Activated CD4-positive, alpha-beta memory T cell treated with anti-CD3 and anti-CD28 coated beads, Interleukin-2, amount 10 ng/mL, durations not matched to agents 7 days and 5 days (primary cell): ENCODE measurements around the gene JAZF1. TPM values are rescaled to one million over a fixed set of nuclear protein-coding genes. Genes with fewer than 3 reads are reported as not detected.

Source experiments
- CTCF ChIA-PET: fragments of 350-600 bp; sonication (Branson Sonifier 250); formaldehyde crosslinking; loops from one replicate; lab custom pipeline; 2021; ENCODE audit warnings: antibody characterized with exemption, inconsistent platforms; lab: Charles Lee
- POLR2A ChIA-PET: fragments of 350-600 bp; sonication (Branson Sonifier 250); formaldehyde crosslinking; loops from one replicate; lab custom pipeline; 2021; ENCODE audit warnings: antibody characterized with exemption; lab: Charles Lee
- DNase-seq: peaks from one replicate; pipeline ENCODE4 v3.0.0-alpha.2; 2020
- H3K27ac Mint-ChIP-seq: one replicate; pipeline ENCODE4 v1.8.0; 2021; ENCODE audit warnings: mild to moderate bottlenecking, mixed read lengths
- H3K27me3 Mint-ChIP-seq: one replicate; pipeline ENCODE4 v1.8.0; 2021; ENCODE audit warnings: mixed read lengths
- H3K36me3 Mint-ChIP-seq: one replicate; pipeline ENCODE4 v1.8.0; 2021; ENCODE audit warnings: low read depth, mixed read lengths
- H3K4me1 Mint-ChIP-seq: one replicate; pipeline ENCODE4 v1.8.0; 2021; ENCODE audit warnings: mixed read lengths
- H3K4me3 Mint-ChIP-seq: one replicate; pipeline ENCODE4 v1.8.0; 2021; ENCODE audit warnings: mild to moderate bottlenecking, mixed read lengths
- H3K9me3 Mint-ChIP-seq: one replicate; pipeline ENCODE4 v1.8.0; 2021; ENCODE audit warnings: mixed read lengths
- total RNA-seq, 2 experiments: library from RNA; stranded (reverse); gene quantifications; one replicate each; pipeline ENCODE4 v1.2.3, GENCODE V29; 2021

The JAZF1 gene
- total RNA-seq, 2 experiments from 2014 or later, result 7.2 to 7.3 TPM

- Mint-ChIP-seq H3K27me3 (no peaks in the 10 kb centered on the region), H3K36me3 (no peaks in the 10 kb centered on the region), H3K4me1 (peaks cover 4% of the 10 kb centered on the region), H3K4me3 (no peak overlapping the region), H3K9me3 (no peaks in the 10 kb centered on the region), H3K27ac (no peak overlapping the region)
- ChIA-PET CTCF (no interaction called here), POLR2A (interaction anchor here (0.8 kb wide), 1 partner anchor 8 kb away, joined by 3 read pairs; no protein-coding TSS in a partner anchor)
- DNase-seq, result no peak
Measured at GRCh38 chr7:27960415-27960814, 220.2 kb downstream of the JAZF1 start.

GRCh38 chr7:27958933-27959548 is 221.6 kb downstream of the JAZF1 start:
- Mint-ChIP-seq H3K4me3 (no peak overlapping the region), H3K4me1 (peaks cover 4% of the 10 kb centered on the region), H3K27ac (no peak overlapping the region), H3K36me3 (no peaks in the 10 kb centered on the region), H3K9me3 (no peaks in the 10 kb centered on the region), H3K27me3 (no peaks in the 10 kb centered on the region)
- ChIA-PET POLR2A (no interaction called here), CTCF (no interaction called here)
- no peak for DNase-seq

GRCh38 chr7:27955596-27955995 is 225.0 kb downstream of the JAZF1 start:
- Mint-ChIP-seq H3K9me3 (no peaks in the 10 kb centered on the region), H3K4me3 (no peak overlapping the region), H3K4me1 (peaks cover 3% of the 10 kb centered on the region), H3K36me3 (no peaks in the 10 kb centered on the region), H3K27ac (no peak overlapping the region), H3K27me3 (no peaks in the 10 kb centered on the region)
- ChIA-PET POLR2A (no interaction called here), CTCF (no interaction called here)
- DNase-seq, result no peak

- no peaks in the 10 kb centered on the region for H3K9me3 Mint-ChIP-seq
- no peaks in the 10 kb centered on the region for H3K4me1 Mint-ChIP-seq
- ChIA-PET CTCF (no interaction called here), POLR2A (no interaction called here)
- no peak overlapping the region for H3K4me3 Mint-ChIP-seq
- H3K36me3 Mint-ChIP-seq, result no peaks in the 10 kb centered on the region
- no peak for DNase-seq
- no peaks in the 10 kb centered on the region for H3K27me3 Mint-ChIP-seq
- H3K27ac Mint-ChIP-seq, result no peak overlapping the region
Measured at GRCh38 chr7:27955011-27955410, 225.6 kb downstream of the JAZF1 start.

GRCh38 chr7:27953777-27954176 is 226.8 kb downstream of the JAZF1 start:
- H3K36me3 Mint-ChIP-seq, result no peaks in the 10 kb centered on the region
- no peaks in the 10 kb centered on the region for H3K27me3 Mint-ChIP-seq
- ChIA-PET CTCF (interaction anchor here (1.2 kb wide), 1 partner anchor 67 kb away, joined by 4 read pairs; no protein-coding TSS in a partner anchor), POLR2A (interaction anchor here (1.5 to 1.6 kb wide), 2 partner anchors 16 to 19 kb away, joined by 3 to 4 read pairs; no protein-coding TSS in a partner anchor)
- no peak overlapping the region for H3K4me3 Mint-ChIP-seq
- H3K4me1 Mint-ChIP-seq, result no peaks in the 10 kb centered on the region
- no peak for DNase-seq
- H3K27ac Mint-ChIP-seq, result no peak overlapping the region
- H3K9me3 Mint-ChIP-seq, result no peaks in the 10 kb centered on the region

GRCh38 chr7:27953361-27953760 is 227.2 kb downstream of the JAZF1 start:
- Mint-ChIP-seq H3K4me3 (no peak overlapping the region), H3K36me3 (no peaks in the 10 kb centered on the region), H3K27ac (no peak overlapping the region), H3K9me3 (no peaks in the 10 kb centered on the region), H3K27me3 (no peaks in the 10 kb centered on the region), H3K4me1 (no peaks in the 10 kb centered on the region)
- ChIA-PET CTCF (interaction anchor here (1.1 to 1.2 kb wide), 2 partner anchors 12 to 67 kb away, joined by 4 read pairs; no protein-coding TSS in a partner anchor), POLR2A (interaction anchor here (1.5 to 1.6 kb wide), 2 partner anchors 16 to 19 kb away, joined by 3 to 4 read pairs; no protein-coding TSS in a partner anchor)
- DNase-seq, result no peak

- Mint-ChIP-seq H3K4me3 (no peak overlapping the region), H3K27ac (no peak overlapping the region), H3K27me3 (no peaks in the 10 kb centered on the region), H3K4me1 (no peaks in the 10 kb centered on the region), H3K9me3 (no peaks in the 10 kb centered on the region), H3K36me3 (no peaks in the 10 kb centered on the region)
- no peak for DNase-seq
- ChIA-PET POLR2A (interaction anchor here (0.7 to 1.6 kb wide), 3 partner anchors 8 to 20 kb away, joined by 3 to 4 read pairs (median 3); no protein-coding TSS in a partner anchor), CTCF (interaction anchor here (1.1 to 1.2 kb wide), 2 partner anchors 11 to 68 kb away, joined by 4 read pairs; no protein-coding TSS in a partner anchor)
Measured at GRCh38 chr7:27952456-27953285, 227.9 kb downstream of the JAZF1 start.

- no peak overlapping the region for H3K27ac Mint-ChIP-seq
- CTCF ChIA-PET, result interaction anchor here (0.8 kb wide), 1 partner anchor 70 kb away, joined by 3 read pairs; no protein-coding TSS in a partner anchor
- POLR2A ChIA-PET, result no interaction called here
Measured at GRCh38 chr7:27950123-27950522, 230.5 kb downstream of the JAZF1 start.

GRCh38 chr7:27948861-27949260 is 231.7 kb downstream of the JAZF1 start:
- no peak overlapping the region for H3K4me3 Mint-ChIP-seq
- DNase-seq, result no peak
- no peaks in the 10 kb centered on the region for H3K4me1 Mint-ChIP-seq
- H3K9me3 Mint-ChIP-seq, result no peaks in the 10 kb centered on the region
- CTCF ChIA-PET, result no interaction called here
- no peak overlapping the region for H3K27ac Mint-ChIP-seq
- H3K36me3 Mint-ChIP-seq, result no peaks in the 10 kb centered on the region
- POLR2A ChIA-PET, result no interaction called here
- no peaks in the 10 kb centered on the region for H3K27me3 Mint-ChIP-seq

More at GRCh38 chr7:27950123-27950522, 230.5 kb downstream of the JAZF1 start:
- Mint-ChIP-seq H3K27me3 (no peaks in the 10 kb centered on the region), H3K4me3 (no peak overlapping the region), H3K36me3 (no peaks in the 10 kb centered on the region), H3K9me3 (no peaks in the 10 kb centered on the region), H3K4me1 (no peaks in the 10 kb centered on the region)
- DNase-seq, result no peak

GRCh38 chr7:27947586-27948278 is 232.9 kb downstream of the JAZF1 start:
- H3K36me3 Mint-ChIP-seq, result no peaks in the 10 kb centered on the region
- no peak overlapping the region for H3K27ac Mint-ChIP-seq
- no peaks in the 10 kb centered on the region for H3K9me3 Mint-ChIP-seq
- POLR2A ChIA-PET, result no interaction called here
- H3K27me3 Mint-ChIP-seq, result no peaks in the 10 kb centered on the region
- CTCF ChIA-PET, result no interaction called here
- no peaks in the 10 kb centered on the region for H3K4me1 Mint-ChIP-seq
- no peak overlapping the region for H3K4me3 Mint-ChIP-seq
- DNase-seq, result no peak

- no peak for DNase-seq
- ChIA-PET POLR2A (no interaction called here), CTCF (no interaction called here)
- no peaks in the 10 kb centered on the region for H3K36me3 Mint-ChIP-seq
- no peaks in the 10 kb centered on the region for H3K4me1 Mint-ChIP-seq
- no peak overlapping the region for H3K4me3 Mint-ChIP-seq
- no peaks in the 10 kb centered on the region for H3K27me3 Mint-ChIP-seq
- no peaks in the 10 kb centered on the region for H3K9me3 Mint-ChIP-seq
- no peak overlapping the region for H3K27ac Mint-ChIP-seq
Measured at GRCh38 chr7:27946351-27946750, 234.2 kb downstream of the JAZF1 start.

GRCh38 chr7:27945058-27945795 is 235.4 kb downstream of the JAZF1 start:
- Mint-ChIP-seq H3K36me3 (no peaks in the 10 kb centered on the region), H3K9me3 (peaks cover 2% of the 10 kb centered on the region), H3K4me3 (no peak overlapping the region), H3K27me3 (no peaks in the 10 kb centered on the region), H3K4me1 (no peaks in the 10 kb centered on the region), H3K27ac (no peak overlapping the region)
- ChIA-PET CTCF (no interaction called here), POLR2A (no interaction called here)
- no peak for DNase-seq
